Inferior parietal cortex (tissue), 1 donor: ENCODE data around the gene ACACB.

Experiments used
- DNase-seq: peaks from one replicate; pipeline ENCODE4 v3.0.0-alpha.2; 2016; ENCODE audit errors: extremely low spot score

The ACACB gene

DNA sequence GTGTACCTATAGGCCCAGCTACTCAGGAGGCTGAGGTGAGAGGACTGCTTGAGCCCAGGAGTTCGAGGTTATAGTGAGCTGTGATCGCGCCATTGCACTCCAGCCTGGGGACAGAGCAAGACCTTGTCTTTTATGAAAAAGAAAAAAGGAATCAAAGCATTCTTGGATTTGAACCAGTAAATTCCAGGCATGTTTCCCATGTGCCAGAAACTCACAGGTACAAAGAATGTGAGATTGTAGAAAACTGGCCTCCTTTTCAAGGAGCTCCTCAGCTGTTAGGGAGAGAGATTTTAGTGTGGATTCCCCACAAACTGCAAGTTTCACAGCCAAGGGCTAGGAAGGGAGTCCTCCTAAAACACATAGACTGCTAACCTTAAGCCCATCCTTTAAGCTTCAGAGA lies 97.7 kb downstream of the ACACB start:
- no peak for DNase-seq

- DNase-seq = no peak
These were observed 102.6 kb downstream of the ACACB start for GRCh38 chr12:109218996-109219395.

- DNase-seq = no peak
These were observed 103.6 kb downstream of the ACACB start for GRCh38 chr12:109219938-109220337.

DNA sequence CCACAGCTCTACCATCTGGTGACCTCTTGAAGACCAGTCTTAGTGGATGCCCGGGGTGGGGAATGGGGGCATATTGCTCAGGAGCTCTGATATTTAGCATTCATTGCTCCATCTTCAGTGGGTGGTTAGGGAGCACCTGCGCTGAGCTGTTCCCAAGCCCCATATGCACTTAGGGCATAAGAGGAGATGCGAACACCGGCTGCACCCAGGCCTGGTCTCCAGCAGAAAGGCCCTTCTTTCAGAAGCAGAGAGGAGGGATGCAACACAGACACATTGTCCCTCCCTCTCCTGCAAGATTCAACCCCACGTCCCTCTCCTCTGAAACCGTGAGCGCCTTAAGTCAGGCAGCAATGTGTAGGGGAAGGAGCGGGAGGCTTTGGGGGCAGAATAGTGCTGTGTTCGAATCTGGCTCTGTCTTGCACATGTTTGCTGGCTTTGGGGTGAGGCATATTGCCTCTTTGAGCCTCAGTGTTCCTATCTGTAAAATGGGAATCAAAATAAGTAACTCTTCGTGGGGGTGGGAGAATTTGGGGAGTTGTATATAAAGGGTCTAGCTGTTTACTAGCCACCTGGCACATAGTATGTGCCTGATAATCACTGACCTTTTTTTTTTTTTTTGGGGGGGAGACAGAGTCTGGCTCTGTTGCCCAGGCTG lies 105.0 kb downstream of the ACACB start:
- no peak for DNase-seq

DNA sequence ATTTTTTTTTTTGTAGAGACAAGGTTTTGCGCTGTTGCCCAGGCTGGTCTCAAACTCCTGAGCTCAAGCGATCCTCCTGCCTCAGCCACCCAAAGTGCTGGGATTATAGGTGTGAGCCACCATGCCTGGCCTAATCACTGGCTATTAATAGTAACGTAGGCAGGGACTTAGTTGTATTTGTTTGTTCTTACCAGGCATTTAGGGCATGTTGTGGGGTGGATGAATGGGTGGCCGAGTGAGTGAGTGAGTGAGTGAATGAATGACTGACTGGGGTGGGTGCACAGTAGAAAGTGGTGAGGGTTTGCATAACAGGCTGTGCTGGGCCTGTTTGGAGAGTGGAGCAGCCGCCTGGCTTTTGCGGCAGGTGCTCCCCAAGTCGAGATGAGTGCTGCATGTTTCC lies 105.7 kb downstream of the ACACB start:
- no peak for DNase-seq

- no peak for DNase-seq
These were observed 106.1 kb downstream of the ACACB start for GRCh38 chr12:109222496-109222895.

GRCh38 chr12:109223211-109223610 lies 106.8 kb downstream of the ACACB start:
- no peak for DNase-seq

GRCh38 chr12:109223868-109224267 lies 107.5 kb downstream of the ACACB start:
- DNase-seq = no peak

DNA sequence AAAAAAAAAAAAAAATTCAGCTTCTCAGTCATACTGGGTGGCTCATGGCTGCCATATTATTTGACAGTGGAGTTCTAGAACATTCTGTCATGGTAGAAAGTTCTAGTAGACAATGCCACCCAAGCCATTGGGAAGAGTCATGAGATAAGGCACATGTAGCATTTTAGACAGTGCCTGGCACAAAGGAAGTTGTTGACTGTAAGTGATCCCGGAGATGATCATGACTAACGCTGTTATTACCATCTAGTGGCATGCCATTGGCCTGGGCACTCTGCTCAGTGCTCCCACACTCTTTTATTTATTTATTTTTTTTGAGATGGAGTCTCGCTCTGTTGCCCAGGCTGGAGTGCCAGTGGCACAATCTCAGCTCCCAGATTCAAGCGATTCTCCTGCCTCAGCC lies 112.3 kb downstream of the ACACB start:
- no peak for DNase-seq

GRCh38 chr12:109230193-109230592 lies 113.8 kb downstream of the ACACB start:
- DNase-seq = no peak

DNA sequence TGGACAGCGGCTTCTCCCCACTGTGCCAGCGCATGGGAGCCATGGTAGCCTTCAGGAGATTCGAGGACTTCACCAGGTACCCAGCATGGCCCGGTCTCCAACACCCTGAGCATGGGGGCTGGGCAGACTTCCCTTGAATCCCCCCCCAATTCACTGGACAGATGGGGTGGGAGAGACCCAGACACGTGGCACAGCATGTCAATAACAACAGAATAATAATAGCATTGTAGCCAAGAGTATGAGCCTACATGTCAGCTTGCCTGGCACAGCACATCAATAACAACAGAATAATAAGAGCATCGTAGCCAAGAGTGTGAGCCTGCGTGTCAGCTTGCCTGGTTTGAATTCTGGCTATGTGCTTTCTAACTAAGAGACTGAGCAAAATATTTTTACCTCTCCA lies 116.3 kb downstream of the ACACB start:
- peak; percentile 63 for DNase-seq

DNA sequence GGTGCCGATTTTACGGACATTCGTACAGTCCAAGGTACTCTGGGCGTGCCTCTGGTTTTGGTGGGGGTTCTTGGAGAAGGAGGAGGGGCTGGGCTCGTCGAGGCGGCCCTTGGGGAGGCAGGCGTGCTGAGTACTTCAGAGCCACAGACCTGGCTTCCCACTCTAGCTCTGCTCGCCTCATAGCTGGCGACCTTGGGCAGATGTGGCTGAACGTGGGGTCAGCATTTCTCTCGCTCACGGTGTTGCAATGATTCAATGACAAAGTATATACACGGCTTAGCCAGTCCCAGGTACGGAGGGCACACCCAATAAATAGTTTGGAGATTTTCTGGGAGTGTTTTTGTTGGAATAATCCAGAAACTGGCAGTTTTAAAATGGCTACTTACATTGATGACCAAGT lies 117.6 kb downstream of the ACACB start:
- no peak for DNase-seq

DNA sequence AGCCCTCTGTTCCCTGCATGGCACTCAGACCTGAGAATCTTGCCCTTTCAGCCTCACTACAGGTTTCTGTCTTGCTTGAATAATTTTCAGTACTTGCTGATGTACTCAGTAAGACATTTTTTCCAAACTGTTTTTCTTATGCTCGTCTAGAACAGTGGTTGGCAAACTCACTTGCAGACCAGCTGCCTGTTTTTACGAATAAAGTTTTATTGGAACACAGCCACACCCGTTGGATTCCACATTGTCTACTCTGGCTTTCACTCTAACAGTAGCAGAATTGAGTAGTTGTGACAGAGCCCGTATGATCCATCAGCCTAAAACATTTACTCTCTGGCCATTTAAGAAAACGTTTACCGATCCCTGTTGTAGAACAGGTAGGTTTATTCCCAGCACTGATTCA lies 119.9 kb downstream of the ACACB start:
- no peak for DNase-seq

GRCh38 chr12:109239179-109239578 lies 122.8 kb downstream of the ACACB start:
- no peak for DNase-seq

- no peak for DNase-seq
These were observed 123.3 kb downstream of the ACACB start for GRCh38 chr12:109239691-109240090.

GRCh38 chr12:109240365-109240764 lies 124.0 kb downstream of the ACACB start:
- no peak for DNase-seq

GRCh38 chr12:109241936-109242335 lies 125.5 kb downstream of the ACACB start:
- no peak for DNase-seq

- DNase-seq = no peak
These were observed 127.7 kb downstream of the ACACB start for GRCh38 chr12:109244073-109244472.

- no peak for DNase-seq
These were observed 129.8 kb downstream of the ACACB start for GRCh38 chr12:109246221-109246620.

GRCh38 chr12:109247831-109248654 lies 131.7 kb downstream of the ACACB start:
- no peak for DNase-seq

DNA sequence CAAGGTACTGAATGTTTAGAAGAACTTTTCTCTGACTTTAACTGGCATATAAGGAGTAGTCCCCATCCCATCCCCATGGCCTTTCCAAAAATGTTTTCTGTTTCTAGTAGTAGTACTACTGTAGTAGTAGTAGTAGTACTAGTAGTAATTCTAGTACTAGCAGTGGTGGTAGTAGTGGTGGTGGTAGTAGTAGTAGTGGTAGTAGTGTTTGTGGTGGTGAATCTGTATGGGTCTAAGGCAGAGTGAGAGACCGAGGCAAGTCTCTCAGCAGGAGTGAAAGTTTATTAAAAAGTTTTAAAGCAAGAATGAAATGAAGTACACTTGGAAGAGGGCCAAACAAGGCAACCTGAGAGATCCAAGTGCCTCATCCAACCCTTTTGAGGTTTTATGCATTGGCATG lies 134.1 kb downstream of the ACACB start:
- DNase-seq = no peak

- DNase-seq = no peak
These were observed 136.4 kb downstream of the ACACB start for GRCh38 chr12:109252799-109253198.

DNA sequence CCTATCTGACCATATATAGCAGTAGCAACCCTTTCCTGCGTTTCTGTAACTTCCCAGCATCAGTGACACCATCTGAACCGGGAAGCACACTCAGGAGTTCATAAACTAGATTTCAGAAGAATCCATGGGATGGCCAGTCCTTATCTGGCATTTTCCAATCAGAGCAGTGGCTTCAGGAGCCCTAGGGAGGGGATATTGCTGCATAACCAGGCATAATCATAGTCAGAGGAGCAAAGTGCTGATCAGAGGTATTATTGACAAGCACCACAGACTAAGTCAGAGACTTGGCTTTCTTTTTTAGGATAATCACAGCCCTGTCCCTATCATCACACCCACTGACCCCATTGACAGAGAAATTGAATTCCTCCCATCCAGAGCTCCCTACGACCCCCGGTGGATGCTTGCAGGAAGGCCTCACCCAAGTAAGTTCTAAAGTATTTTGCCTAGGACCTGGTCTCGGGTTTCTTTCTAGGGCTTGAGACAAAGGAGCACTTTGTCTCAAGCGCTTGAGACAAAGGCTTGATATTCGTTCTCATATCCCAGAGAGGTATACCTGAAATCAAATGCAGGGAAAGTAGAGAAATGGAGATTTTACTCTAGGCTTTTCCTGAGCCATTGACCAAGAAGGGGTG lies 137.6 kb downstream of the ACACB start:
- DNase-seq = no peak
